GM20000 (cell line): ENCODE measurements around the gene FAM217A.

Experiments used
- DNase-seq: peaks from one replicate; pipeline ENCODE4 v3.0.0; 2012; ENCODE audit warnings: low spot score
- CTCF ChIP-seq: IDR thresholded peaks from 2 replicates; pipeline ENCODE4 v1.5.1; 2012; ENCODE audit warnings: mild to moderate bottlenecking, control low read depth; ENCODE audit errors: extremely low read depth, missing control alignments

The FAM217A gene, protein sequence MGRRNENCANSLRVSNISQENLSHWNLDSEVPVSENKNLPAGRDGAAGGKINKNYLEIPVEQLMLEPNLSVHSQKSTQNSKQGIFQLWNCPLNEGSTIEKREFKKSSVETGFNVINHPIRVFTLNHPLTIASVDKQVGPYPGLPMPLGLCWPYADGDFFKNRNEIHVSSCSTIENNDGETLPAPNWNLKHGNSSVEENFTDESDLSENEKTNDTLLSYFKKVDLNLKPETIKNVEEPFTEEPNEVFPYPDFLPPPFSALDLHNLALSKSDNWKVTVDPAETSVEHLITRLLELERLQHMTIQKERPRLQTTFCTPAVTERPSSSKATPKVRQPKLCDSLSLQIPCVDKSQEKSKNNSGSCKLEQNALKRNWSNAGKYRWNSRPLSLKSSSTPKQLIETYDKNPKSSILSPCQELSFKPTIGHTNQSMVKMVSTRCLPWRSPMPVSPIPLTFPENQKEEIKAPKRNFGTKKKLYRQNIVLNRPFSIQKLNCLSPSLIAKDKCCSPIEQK

DNA sequence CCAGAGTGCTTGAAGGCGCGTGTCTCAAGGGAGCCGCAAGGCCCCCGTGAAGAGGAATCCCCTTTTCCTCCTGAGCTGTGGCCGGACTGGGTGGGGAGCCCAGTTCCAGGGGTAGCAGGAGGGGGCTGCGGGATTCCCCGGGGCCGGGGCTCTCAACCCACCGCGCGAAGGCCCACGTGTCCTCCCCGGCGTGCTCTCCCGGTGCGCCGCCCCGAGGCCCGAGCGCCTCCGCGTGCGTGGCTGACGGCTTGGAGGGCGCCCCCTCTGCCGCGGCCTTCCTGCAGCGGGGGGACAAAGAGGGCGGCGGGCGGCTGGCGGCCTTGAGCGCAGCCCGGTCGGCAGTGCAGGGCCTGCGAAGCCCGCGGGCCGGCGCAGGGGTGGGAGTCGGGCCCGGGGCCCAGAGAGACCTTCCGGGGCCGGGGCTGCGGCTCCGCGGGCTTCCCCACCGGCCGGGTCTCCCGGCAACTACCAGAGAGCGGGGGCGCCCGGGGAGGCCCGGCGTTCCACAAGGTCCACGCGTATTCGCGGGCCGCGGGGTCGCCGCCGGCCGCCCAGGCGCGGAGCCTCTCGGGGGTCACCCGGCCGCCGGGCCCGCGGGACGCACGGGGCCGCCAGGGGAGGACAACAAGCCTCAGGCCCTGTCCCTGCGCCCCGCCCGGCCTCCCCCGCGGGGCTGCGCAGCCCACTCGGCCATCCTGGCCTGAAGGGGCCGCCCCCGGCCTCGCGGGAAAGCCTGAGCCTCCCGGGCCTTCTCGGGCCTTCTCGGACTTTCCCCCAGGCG, at the start of gene FAM217A:
FAM217A (minus strand) TSS at position 447 of the 781 bp plus-strand sequence. CDS start 1,723 bp downstream, outside the sequence.
- no peak for TF ChIP-seq CTCF
- no peak for DNase-seq

DNA sequence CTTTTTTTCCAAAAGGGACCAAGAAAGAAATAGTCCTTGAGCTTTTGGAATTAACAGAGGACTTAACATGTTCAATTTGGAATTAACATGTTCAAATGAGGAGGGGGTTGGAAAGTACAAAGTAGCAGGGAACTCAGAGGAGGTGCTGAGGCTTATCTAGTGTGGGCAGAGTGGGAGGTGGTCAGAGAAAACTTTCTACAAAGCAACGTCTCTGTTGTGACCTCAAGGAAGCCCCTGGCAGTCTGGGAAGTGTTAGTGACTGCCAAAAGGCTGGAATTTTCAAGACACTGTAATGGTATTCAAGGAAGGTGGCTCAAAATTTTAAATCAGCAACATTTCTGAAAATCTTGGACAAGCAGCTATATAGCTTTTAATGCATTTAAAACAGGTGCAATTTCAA, 49.1 kb upstream of the FAM217A start:
- no peak for TF ChIP-seq CTCF
- DNase-seq: no peak

- DNase-seq: no peak
These were observed 47.3 kb upstream of the FAM217A start for GRCh38 chr6:4125933-4126864.

DNA sequence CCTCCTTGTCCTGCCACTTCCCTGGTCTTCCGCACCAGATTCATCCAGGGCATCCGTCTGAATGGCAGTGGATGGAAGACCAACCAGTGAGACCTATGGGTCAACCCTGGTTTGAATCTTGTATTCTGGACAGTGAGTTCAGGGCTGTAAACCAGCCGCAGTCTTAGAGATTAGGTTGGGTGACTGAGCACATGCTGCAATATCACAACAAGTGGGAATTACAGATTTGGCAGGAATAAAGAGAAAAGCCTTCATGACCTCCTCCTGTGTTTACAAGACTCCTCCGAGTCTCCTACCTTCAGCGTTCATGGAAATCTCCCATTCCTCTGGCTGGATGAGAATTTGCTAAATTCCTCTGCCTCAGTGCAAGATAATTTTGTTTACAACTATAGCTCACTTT, 46.6 kb upstream of the FAM217A start:
- DNase-seq: no peak
- TF ChIP-seq CTCF: no peak

More at GRCh38 chr6:4125933-4126864, 47.3 kb upstream of the FAM217A start:
- no peak for TF ChIP-seq CTCF

GRCh38 chr6:4124351-4124750, 45.4 kb upstream of the FAM217A start:
- DNase-seq: no peak

GRCh38 chr6:4115741-4116140, 36.8 kb upstream of the FAM217A start:
- no peak for DNase-seq
- TF ChIP-seq CTCF: no peak

More at GRCh38 chr6:4124351-4124750, 45.4 kb upstream of the FAM217A start:
- TF ChIP-seq CTCF: no peak
